Uterus (tissue), 2 donors: ENCODE data around the gene EEA1.

ENCODE experiments used
- CTCF ChIP-seq, 4 experiments: fragments of 200-600 bp in 2 of 4; fragments of 450-650 bp in 2 of 4; sonication (generic) in 2 of 4; IDR thresholded peaks; one replicate each; pipeline ENCODE4 v1.5.1; 2016 to 2019; ENCODE audit warnings: antibody characterized with exemption in 4 of 4, mild to moderate bottlenecking in 2 of 4, moderate library complexity in 1 of 4
- POLR2A ChIP-seq, 2 donors: fragments of 450-650 bp; IDR thresholded peaks; one replicate each; pipeline ENCODE4 v1.6.1; 2016; ENCODE audit warnings: antibody characterized with exemption in 2 of 2, mild to moderate bottlenecking in 1 of 2, moderate library complexity in 1 of 2

DNA sequence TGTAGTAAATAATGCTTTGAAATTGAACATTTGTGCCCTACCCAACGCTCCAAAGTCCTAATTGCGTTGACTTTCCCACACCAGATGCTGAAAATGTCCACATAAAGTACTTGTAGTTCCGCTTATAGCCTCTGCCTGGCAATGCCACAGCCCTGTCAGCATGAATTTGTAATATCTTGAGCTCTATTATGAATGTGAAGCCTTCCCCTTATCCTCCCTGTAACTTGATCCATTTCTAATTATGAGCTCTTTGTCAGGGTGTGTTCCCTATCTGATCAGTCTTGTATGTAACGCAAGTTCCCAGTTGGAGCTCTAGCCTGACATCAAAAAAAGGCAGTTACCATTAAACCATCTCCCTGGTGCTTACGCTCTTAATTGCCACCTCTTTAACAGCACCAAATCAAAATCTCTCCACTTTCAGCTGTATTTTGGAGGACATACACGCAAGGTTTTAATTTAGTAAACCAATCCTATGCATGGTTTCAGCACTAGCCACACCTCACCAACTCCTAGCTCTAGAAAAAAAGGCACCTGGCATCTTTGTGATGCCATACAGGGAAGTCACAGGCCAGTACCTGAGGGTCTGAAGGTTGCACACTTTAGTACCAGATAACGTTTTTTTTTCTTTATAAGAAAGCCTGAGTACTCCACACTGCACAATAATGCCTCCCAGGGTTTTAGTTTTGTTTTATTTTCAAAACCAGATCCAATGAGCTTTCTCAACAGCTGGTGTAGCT lies 69.3 kb downstream of the EEA1 start:
- no peak for TF ChIP-seq CTCF (IDR thresholded peaks at IDR 0.05)
- no peak for TF ChIP-seq POLR2A (IDR thresholded peaks at IDR 0.05)
